Activated CD8-positive, alpha-beta memory T cell treated with anti-CD3 and anti-CD28 coated beads for 36 hours (primary cell): ENCODE results near the gene CXCR4. TPM values are rescaled to one million over a fixed set of nuclear protein-coding genes. Genes with fewer than 3 reads are reported as not detected.

Source experiments
- CTCF ChIA-PET: fragments of 350-600 bp; sonication (Branson Sonifier 250); formaldehyde crosslinking; loops from one replicate; lab custom pipeline; 2021; ENCODE audit warnings: antibody characterized with exemption; lab: Charles Lee
- POLR2A ChIA-PET: fragments of 350-600 bp; sonication (Branson Sonifier 250); formaldehyde crosslinking; loops from one replicate; lab custom pipeline; 2021; ENCODE audit warnings: antibody characterized with exemption; lab: Charles Lee
- total RNA-seq, 2 experiments: library from RNA; stranded (reverse); gene quantifications; one replicate each; pipeline ENCODE4 v1.2.3, GENCODE V29; 2021

The CXCR4 gene
- total RNA-seq, 2 experiments from 2014 or later, result 81.0 to 86.8 TPM

GRCh38 chr2:136119717-136120675 lies 2.0 kb upstream of the CXCR4 start:
- ChIA-PET CTCF (interaction anchor here (2.2 kb wide), 1 partner anchor 261 kb away, joined by 7 read pairs; no protein-coding TSS in a partner anchor), POLR2A (interaction anchor here (0.8 to 1.2 kb wide), 3 partner anchors 63 to 207 kb away, joined by 3 to 5 read pairs (median 3); no protein-coding TSS in a partner anchor)

DNA sequence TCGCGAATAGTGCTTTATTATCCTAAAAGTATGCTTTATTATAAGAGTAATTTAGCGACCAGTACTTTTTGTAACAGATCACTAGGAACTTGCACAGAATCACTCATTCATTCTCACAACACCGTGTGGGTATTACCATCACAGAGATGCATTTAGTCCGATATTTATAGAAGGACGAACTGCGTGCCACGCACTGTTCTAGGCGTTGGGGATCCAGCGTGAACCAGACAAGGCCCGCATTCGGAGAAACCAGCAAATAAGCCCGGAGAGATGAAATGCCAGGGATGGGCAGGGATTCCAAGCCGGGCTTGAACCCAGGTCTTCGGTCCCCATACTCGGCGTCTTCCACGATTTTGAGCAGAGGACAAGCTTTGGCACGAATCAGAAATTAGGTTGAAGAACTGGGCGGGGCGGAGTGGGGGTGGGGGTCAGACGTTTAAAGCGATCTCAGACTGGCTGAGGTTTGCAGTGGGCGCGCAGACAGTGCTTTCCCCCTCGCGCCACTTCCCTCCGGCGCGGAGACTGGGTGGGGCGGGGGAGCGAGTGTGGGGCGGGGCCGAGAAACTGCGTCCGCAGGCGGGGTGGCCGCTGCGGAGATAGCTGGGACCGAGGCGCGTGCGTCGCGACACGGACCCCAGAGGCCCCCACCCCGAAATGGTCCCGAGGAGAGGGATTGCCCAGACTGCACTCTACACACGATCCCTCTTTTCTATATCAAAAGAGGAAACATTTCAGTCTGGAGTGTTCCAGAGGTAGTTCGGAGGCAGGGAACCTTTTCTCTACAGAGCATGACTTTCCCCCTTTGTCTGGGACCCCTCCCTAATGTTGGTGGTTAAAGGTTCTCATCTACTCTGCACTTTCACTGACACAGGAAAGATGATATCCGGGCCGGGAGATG lies 1.1 kb upstream of the CXCR4 start:
- ChIA-PET POLR2A (interaction anchor here (0.5 to 1.2 kb wide), 8 partner anchors 10 to 208 kb away, joined by 3 to 7 read pairs (median 3); no protein-coding TSS in a partner anchor), CTCF (interaction anchor here (1.0 to 2.2 kb wide), 2 partner anchors 262 to 265 kb away, joined by 3 to 7 read pairs; no protein-coding TSS in a partner anchor)

GRCh38 chr2:136117391-136117841 lies 533 bp downstream of the CXCR4 start:
- ChIA-PET CTCF (interaction anchor here (1.0 to 1.3 kb wide), 3 partner anchors 10 to 264 kb away, joined by 3 read pairs; no protein-coding TSS in a partner anchor), POLR2A (interaction anchor here (0.6 to 1.4 kb wide), 10 partner anchors 9 to 242 kb away, joined by 3 to 4 read pairs (median 3); partner anchors contain the start of gene DARS1)

DNA sequence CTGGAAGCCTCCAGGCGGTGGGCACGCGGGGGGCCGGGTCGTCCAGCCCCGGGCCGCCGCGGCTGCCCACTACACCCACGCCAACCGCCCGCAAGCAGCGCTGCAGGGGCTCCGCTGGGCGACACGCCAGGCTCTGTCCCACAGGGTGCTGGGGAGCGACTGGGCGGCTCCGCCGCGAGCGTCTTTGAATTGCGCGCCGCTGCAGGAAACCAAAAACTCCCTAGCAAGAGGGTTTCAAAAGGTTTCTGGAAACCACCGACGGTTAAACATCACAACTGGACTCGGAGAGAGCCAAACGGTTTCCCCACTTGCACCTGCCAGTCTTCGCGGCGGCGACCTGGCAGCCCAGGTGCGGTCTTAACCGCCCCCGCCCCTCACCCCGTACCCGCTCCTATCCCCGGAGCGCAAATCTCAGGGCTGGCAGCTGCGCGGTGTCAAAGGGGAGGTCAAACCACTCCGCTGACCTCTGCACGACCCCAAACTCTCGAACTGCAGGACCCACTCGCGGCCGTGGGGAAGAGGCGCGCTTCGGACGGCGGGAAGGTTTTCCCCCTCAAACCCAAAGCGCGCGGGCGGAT lies 1.0 kb downstream of the CXCR4 start:
- POLR2A ChIA-PET, result interaction anchor here (0.6 to 1.4 kb wide), 10 partner anchors 8 to 241 kb away, joined by 3 to 4 read pairs (median 3); partner anchors contain the start of gene DARS1
- CTCF ChIA-PET, result interaction anchor here (1.0 to 1.3 kb wide), 3 partner anchors 11 to 265 kb away, joined by 3 read pairs; no protein-coding TSS in a partner anchor

GRCh38 chr2:136116151-136116812 lies 1.7 kb downstream of the CXCR4 start:
- ChIA-PET POLR2A (interaction anchor here (0.8 to 1.4 kb wide), 5 partner anchors 8 to 241 kb away, joined by 3 to 4 read pairs (median 3); no protein-coding TSS in a partner anchor), CTCF (interaction anchor here (1.2 to 1.3 kb wide), 2 partner anchors 11 to 263 kb away, joined by 3 read pairs; no protein-coding TSS in a partner anchor)

- ChIA-PET POLR2A (interaction anchor here (0.5 kb wide), 1 partner anchor 59 kb away, joined by 8 read pairs; no protein-coding TSS in a partner anchor), CTCF (interaction anchor here (1.2 kb wide), 1 partner anchor 14 kb away, joined by 3 read pairs; no protein-coding TSS in a partner anchor)
Measured at GRCh38 chr2:136115183-136115761, 2.7 kb downstream of the CXCR4 start.

DNA sequence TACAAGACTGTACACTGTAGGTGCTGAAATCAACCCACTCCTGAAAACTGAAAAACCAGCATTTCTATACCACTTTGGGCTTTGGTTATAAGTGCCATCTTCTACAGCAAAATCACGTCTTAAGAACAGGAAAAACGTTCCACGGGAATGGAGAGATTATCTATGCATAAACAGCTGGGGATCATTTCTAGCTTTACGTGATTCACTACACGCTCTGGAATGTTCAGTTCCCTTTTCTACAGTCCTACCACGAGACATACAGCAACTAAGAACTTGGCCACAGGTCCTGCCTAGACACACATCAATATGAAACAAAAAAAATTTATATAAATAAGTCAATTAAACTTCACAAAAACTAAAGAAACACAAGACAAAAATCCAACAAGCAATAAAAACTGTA lies 3.6 kb downstream of the CXCR4 start:
- ChIA-PET CTCF (interaction anchor here (1.2 kb wide), 1 partner anchor 15 kb away, joined by 3 read pairs; no protein-coding TSS in a partner anchor), POLR2A (interaction anchor here (0.6 kb wide), 1 partner anchor 17 kb away, joined by 3 read pairs; no protein-coding TSS in a partner anchor)

GRCh38 chr2:136113209-136113971 lies 4.6 kb downstream of the CXCR4 start:
- POLR2A ChIA-PET, result no interaction called here
- CTCF ChIA-PET, result no interaction called here

DNA sequence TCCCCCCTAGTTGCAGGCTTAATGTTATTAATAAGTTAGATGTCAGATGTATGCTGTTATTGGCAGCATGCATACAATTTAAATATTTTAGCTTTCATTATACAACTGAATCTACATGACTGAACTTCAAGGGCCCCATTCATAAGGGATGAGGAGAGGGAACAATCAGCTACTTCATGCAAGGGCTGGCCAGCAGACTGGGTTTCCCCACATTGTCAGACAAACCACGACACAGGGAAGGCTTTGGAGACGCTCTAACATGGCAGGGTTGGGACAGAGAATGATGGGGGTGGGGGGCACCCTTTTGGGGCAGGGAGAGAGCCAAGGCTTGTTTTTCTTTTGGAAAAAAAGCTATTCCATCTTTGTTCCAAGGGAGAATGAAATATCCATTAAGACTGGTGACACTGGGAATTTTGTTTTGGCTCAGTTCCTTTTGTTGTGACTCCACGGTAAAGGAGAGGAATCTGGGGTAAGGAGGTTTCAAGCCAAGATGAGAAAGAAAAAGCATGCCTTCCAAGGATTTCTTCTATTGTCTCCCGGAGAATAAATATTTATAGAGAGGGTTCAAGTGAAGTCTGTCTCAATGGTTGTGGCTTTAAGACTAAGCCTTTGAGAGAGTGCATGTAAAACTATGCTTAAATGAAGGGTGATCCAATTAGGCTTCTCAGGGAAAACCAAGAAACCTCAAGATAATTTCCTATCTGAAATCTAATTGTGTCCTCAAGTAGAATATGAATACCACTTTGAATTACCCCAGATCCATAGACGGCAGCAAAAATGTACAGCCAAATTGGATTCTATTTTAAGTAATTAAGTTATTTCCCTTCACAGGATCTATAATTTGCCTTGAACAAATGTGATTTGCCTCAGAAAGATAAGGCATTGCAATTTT lies 5.4 kb downstream of the CXCR4 start:
- ChIA-PET CTCF (no interaction called here), POLR2A (no interaction called here)

DNA sequence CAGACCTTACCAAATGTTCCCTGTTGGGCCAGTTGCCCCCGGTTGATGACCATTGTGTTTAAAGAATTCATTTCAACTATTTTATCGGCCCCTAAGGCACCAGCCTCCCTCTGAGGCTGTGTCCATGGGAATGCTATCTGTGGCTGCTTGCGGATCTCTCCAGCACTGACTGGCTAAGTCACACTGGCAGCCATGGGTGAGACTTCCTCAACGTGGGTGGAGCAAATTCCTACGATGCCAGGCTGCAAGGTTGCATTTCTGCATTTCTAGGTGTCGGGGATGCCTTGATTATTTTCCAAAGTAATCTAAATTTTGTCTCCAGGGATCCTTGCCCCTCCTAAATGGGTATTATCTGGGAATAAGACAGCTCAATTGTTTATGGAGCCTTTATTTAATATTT lies 6.2 kb downstream of the CXCR4 start:
- ChIA-PET CTCF (no interaction called here), POLR2A (no interaction called here)

GRCh38 chr2:136110526-136110925 lies 7.4 kb downstream of the CXCR4 start:
- ChIA-PET CTCF (no interaction called here), POLR2A (no interaction called here)

- ChIA-PET POLR2A (interaction anchor here (1.0 kb wide), 1 partner anchor 8 kb away, joined by 4 read pairs; no protein-coding TSS in a partner anchor), CTCF (interaction anchor here (1.2 kb wide), 1 partner anchor 194 kb away, joined by 3 read pairs; no protein-coding TSS in a partner anchor)
Measured at GRCh38 chr2:136108463-136108862, 9.5 kb downstream of the CXCR4 start.

DNA sequence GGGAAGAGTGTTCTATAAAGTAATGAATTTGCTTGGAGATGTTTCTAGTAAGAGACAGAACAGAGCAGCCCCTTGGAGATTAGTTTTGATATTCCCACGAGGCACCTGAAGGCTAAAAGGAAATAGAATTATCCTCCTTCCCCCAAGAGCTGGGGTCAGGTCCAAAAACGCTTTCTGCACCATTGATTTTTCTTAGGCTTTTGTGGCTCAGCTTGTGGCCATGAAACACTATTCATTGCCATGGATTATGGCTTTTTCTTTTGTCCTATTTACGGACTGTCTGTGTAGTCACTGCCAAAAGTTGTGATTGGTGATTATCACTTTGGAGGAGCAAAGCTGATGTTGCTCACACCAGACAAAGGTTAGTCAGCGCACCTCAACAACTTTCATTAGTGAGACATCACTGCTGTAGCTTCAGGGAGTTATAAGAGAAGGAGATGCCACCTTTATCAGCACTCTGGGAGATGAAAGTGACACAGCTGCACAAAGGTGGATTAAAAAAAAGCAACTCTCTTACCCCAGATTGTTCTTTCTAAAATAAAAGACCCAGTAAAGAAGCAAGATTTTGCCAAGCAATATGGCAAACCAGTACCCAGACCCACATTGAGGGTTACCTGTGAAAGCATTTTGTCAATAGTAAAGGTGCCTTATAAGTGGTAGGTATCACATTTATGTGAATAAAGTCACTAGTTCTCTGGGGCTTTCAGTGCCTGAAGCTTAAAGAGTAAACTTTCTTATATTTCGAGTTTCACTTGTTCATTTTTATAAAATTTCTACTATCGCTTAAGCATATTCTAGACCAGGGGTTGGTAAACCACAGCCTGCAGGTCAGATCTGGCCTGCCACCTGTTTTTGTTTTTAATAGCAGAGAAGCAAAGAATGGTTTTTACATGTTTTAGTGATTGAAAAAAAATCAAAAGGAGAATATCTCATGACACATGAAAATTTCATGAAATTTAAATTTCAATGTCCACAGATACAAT lies 10.6 kb downstream of the CXCR4 start:
- POLR2A ChIA-PET, result no interaction called here
- CTCF ChIA-PET, result interaction anchor here (1.6 kb wide), 1 partner anchor 274 kb away, joined by 3 read pairs; no protein-coding TSS in a partner anchor

DNA sequence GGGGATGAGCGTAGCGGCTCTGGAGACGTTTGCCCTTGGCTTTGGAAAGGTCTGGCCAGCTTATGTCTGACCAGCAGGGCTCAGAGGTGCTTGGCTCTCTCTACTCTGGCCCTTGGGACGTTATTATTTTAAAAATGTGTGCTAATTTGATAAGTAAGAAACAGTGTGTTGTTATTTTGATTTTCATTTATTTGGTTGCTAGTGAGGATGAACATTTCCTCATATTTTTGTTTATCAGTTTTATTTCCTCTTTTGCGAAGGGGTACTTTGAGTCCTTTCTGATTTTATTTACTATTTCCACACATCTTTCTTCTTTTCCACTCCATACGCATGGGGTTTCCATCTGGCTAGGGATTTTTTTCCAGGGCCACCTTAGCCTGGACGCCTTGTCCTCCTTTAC lies 11.4 kb downstream of the CXCR4 start:
- ChIA-PET CTCF (interaction anchor here (1.6 kb wide), 1 partner anchor 275 kb away, joined by 3 read pairs; no protein-coding TSS in a partner anchor), POLR2A (no interaction called here)
